MG63 (cell line): Measurements from ENCODE around the gene NEURL1B. TPM values are rescaled to one million over a fixed set of nuclear protein-coding genes. Genes with fewer than 3 reads are reported as not detected.
A peak's percentile ranks its signal among the peaks of the same experiment; 100 is the strongest.

Source experiments
- DNase-seq: peaks from one replicate; pipeline ENCODE4 v3.0.0-alpha.2; 2020
- H3K27me3 ChIP-seq: fragments of 250-450 bp; sonication (Bioruptor Pico); 2 replicates; pipeline ENCODE4 v1.5.1; 2020; ENCODE audit warnings: mild to moderate bottlenecking, moderate library complexity
- H3K36me3 ChIP-seq: fragments of 250-450 bp; sonication (Bioruptor Pico); 2 replicates; pipeline ENCODE4 v1.5.1; 2020; ENCODE audit warnings: mild to moderate bottlenecking, moderate library complexity
- H3K4me3 ChIP-seq: fragments of 250-450 bp; sonication (Bioruptor Pico); 2 replicates; pipeline ENCODE4 v1.5.1; 2020; ENCODE audit warnings: mild to moderate bottlenecking, moderate library complexity
- H3K9me3 ChIP-seq: fragments of 250-450 bp; sonication (Bioruptor Pico); 2 replicates; pipeline ENCODE4 v1.5.1; 2020; ENCODE audit warnings: mild to moderate bottlenecking, moderate library complexity
- total RNA-seq: library from RNA; depleted of rRNA; stranded (reverse); fragments of >200 nt; shearing (Covaris generic); gene quantifications from 2 replicates; pipeline ENCODE4 v1.2.3, GENCODE V29; 2014; ENCODE audit warnings: low replicate concordance

The NEURL1B gene
- total RNA-seq, 1 experiment from 2014 or later, result 6.3 TPM

DNA sequence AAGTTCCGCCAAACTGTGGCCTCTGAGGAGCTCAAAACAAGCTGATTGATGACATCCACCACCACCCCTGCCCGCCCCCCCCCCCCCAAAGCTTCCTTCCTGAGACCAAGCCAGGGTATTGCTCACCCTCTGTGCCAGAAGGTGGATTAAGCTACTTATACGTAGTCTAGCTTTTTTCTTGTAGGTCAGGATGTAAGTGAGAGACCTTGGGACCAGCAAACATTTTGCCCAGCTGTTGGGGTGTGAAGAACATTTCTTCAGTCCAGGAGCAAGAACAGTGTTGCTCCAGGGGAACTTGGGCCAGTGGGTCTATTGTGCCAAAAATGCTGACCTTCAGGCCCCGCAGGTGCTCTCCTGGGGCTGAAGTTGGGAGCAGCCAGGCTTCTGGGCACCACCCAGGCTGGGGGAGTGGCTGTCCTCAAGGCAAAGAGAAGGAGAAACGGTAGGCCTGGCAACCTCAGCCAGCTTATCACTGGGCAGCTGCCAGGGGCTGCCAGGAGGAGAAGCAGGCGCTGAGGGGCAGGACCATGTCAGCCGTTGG, 18.0 kb downstream of the NEURL1B start:
- H3K27me3 ChIP-seq, result no peaks in the 10 kb centered on the region
- H3K4me3 ChIP-seq, result no peak overlapping the region
- peaks cover 4% of the 10 kb centered on the region; the same call in 1 of the 2 replicates for H3K9me3 ChIP-seq
- peak; percentile 27 for DNase-seq
- H3K36me3 ChIP-seq, result no peaks in the 10 kb centered on the region; the same call in 1 of the 2 replicates

GRCh38 chr5:172659570-172659908, 18.5 kb downstream of the NEURL1B start:
- no peak for DNase-seq
- Histone ChIP-seq H3K4me3 (no peak overlapping the region), H3K9me3 (peaks cover 4% of the 10 kb centered on the region; the same call in 1 of the 2 replicates), H3K27me3 (no peaks in the 10 kb centered on the region), H3K36me3 (no peaks in the 10 kb centered on the region; the same call in 1 of the 2 replicates)

GRCh38 chr5:172659909-172660628, 19.0 kb downstream of the NEURL1B start:
- DNase-seq, result peak; percentile 53
- H3K4me3 ChIP-seq, result no peak overlapping the region
- no peaks in the 10 kb centered on the region; the same call in 1 of the 2 replicates for H3K36me3 ChIP-seq
- H3K9me3 ChIP-seq, result peaks cover 4% of the 10 kb centered on the region; the same call in 1 of the 2 replicates
- H3K27me3 ChIP-seq, result no peaks in the 10 kb centered on the region

GRCh38 chr5:172660974-172661373, 19.9 kb downstream of the NEURL1B start:
- Histone ChIP-seq H3K4me3 (no peak overlapping the region), H3K9me3 (peaks cover 2% of the 10 kb centered on the region; the same call in 1 of the 2 replicates), H3K27me3 (no peaks in the 10 kb centered on the region), H3K36me3 (no peaks in the 10 kb centered on the region; the same call in 1 of the 2 replicates)
- no peak for DNase-seq

DNA sequence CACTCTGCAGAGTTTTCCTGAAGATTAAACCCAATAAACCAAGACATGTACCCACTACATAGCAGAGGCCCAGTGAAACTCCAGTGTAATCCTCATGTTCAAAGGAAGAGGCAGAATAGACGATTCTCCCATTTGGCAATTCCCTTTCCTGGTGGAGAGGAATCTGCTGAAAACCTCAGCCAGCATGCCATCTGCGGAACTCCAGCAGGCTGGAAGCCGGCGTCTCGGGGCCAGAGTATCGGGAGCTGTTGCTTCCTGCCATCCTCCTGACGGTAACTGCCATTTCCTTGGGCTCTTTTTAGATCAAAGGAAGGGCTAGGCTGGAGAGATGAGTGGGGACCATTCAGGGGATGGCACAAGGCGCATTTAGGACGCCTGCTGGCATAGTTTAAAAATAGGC, 20.5 kb downstream of the NEURL1B start:
- DNase-seq, result no peak
- Histone ChIP-seq H3K4me3 (no peak overlapping the region), H3K36me3 (no peaks in the 10 kb centered on the region; the same call in 1 of the 2 replicates), H3K27me3 (no peaks in the 10 kb centered on the region), H3K9me3 (no peaks in the 10 kb centered on the region)

- DNase-seq, result peak; percentile 33
- no peaks in the 10 kb centered on the region; the same call in 1 of the 2 replicates for H3K36me3 ChIP-seq
- H3K27me3 ChIP-seq, result no peaks in the 10 kb centered on the region
- no peaks in the 10 kb centered on the region for H3K9me3 ChIP-seq
- no peak overlapping the region for H3K4me3 ChIP-seq
Measured at GRCh38 chr5:172662596-172662995, 21.5 kb downstream of the NEURL1B start.

GRCh38 chr5:172664018-172664417, 23.0 kb downstream of the NEURL1B start:
- DNase-seq, result no peak
- Histone ChIP-seq H3K4me3 (no peak overlapping the region), H3K36me3 (no peaks in the 10 kb centered on the region; the same call in 1 of the 2 replicates), H3K9me3 (no peaks in the 10 kb centered on the region), H3K27me3 (no peaks in the 10 kb centered on the region)

GRCh38 chr5:172664681-172665541, 23.8 kb downstream of the NEURL1B start:
- Histone ChIP-seq H3K36me3 (no peaks in the 10 kb centered on the region; the same call in 1 of the 2 replicates), H3K4me3 (no peak overlapping the region), H3K27me3 (no peaks in the 10 kb centered on the region), H3K9me3 (no peaks in the 10 kb centered on the region)
- no peak for DNase-seq

DNA sequence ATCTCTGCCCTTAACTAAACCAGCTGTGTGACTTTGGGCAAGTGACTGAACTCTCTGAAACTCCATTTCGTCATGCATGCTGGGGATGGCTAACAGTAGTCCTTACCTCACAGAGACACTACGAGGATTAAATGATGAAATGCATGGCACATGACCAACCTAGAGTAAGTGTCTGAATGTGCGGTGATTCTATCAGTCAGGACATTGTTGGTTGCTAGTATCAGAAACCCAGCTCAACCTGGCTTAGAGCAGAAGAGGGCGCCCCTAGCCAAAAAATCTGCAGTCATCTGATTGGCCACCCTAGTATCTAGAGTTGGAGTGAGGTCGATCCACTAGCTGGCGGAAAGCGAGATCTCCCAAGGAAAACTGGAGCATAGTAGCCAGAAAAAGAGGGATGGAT, 25.2 kb downstream of the NEURL1B start:
- no peaks in the 10 kb centered on the region; the same call in 1 of the 2 replicates for H3K36me3 ChIP-seq
- no peak overlapping the region for H3K4me3 ChIP-seq
- no peaks in the 10 kb centered on the region for H3K27me3 ChIP-seq
- DNase-seq, result no peak
- H3K9me3 ChIP-seq, result no peaks in the 10 kb centered on the region

DNA sequence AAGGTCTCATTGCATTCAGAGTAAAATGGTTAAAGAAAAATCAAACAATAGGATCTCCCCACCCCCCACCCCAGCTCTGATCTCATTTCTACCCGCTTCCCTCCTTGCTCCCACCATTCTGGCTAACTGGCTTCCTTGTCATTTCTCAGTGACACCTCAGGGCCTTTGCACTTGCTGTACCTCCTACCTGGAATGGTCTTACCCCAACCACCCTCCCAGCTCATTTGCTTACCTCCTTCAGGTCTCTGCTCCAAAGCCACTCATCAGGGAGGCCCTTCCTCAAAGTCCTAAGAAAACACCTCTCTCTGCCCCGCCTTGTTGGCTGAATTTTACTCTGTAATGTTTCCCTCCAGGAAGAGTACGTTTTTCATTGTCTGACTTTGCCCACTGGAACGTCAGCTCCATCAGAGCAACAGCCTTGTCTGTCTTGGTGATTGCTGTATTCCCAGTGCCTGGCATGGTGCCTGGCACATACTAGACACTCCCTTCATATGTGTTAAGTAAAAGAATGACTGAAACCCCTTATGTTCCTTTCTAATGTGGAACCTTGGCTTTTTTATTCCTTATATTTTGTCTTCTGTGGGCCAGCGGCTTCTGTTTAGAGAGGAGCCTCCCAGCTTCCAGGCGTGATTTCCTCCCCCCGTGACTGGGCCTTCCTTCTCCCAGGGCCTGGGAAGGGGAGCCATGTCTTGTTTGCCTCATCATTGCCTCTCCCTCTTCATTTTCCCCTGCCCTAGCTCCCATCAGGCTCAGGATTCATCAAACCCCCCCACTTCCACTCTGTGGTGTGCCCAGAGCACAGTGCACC, 26.9 kb downstream of the NEURL1B start:
- no peak for DNase-seq
- no peaks in the 10 kb centered on the region for H3K36me3 ChIP-seq
- H3K4me3 ChIP-seq, result no peak overlapping the region
- no peaks in the 10 kb centered on the region for H3K27me3 ChIP-seq
- no peaks in the 10 kb centered on the region for H3K9me3 ChIP-seq

- Histone ChIP-seq H3K27me3 (no peaks in the 10 kb centered on the region), H3K9me3 (no peaks in the 10 kb centered on the region), H3K36me3 (no peaks in the 10 kb centered on the region), H3K4me3 (no peak overlapping the region)
- no peak for DNase-seq
Measured at GRCh38 chr5:172668594-172669071, 27.6 kb downstream of the NEURL1B start.

- DNase-seq, result no peak
- no peaks in the 10 kb centered on the region for H3K27me3 ChIP-seq
- no peaks in the 10 kb centered on the region for H3K36me3 ChIP-seq
- no peaks in the 10 kb centered on the region for H3K9me3 ChIP-seq
- H3K4me3 ChIP-seq, result no peak overlapping the region
Measured at GRCh38 chr5:172669386-172670004, 28.4 kb downstream of the NEURL1B start.

GRCh38 chr5:172670005-172670402, 28.9 kb downstream of the NEURL1B start:
- H3K4me3 ChIP-seq, result no peak overlapping the region
- no peak for DNase-seq
- H3K36me3 ChIP-seq, result no peaks in the 10 kb centered on the region
- H3K27me3 ChIP-seq, result no peaks in the 10 kb centered on the region
- H3K9me3 ChIP-seq, result no peaks in the 10 kb centered on the region

- H3K4me3 ChIP-seq, result no peak overlapping the region
- no peaks in the 10 kb centered on the region for H3K36me3 ChIP-seq
- DNase-seq, result no peak
- no peaks in the 10 kb centered on the region for H3K9me3 ChIP-seq
- H3K27me3 ChIP-seq, result no peaks in the 10 kb centered on the region
Measured at GRCh38 chr5:172670444-172670843, 29.4 kb downstream of the NEURL1B start.

DNA sequence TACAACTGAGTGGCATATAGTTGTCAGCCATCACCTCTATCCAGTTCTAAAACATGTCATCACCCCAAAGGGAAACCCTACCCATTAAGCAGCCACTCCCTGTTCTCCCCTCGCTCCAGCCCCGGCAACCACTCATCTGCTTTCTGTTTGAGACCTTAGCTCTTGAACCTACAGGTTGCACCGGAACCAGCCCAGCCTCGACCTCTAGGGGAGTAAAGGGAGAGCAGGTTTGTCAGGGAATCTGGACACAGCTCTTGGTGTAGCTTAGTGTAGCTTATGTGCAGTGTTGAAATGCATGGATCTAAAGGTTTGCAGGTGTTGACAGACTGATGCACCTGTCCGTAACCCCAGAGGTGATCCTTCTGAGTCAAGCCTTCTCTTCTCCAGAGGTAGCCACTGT, 30.0 kb downstream of the NEURL1B start:
- DNase-seq, result no peak
- Histone ChIP-seq H3K36me3 (no peaks in the 10 kb centered on the region), H3K9me3 (no peaks in the 10 kb centered on the region), H3K4me3 (no peak overlapping the region), H3K27me3 (no peaks in the 10 kb centered on the region)

- Histone ChIP-seq H3K4me3 (no peak overlapping the region), H3K9me3 (no peaks in the 10 kb centered on the region), H3K36me3 (no peaks in the 10 kb centered on the region), H3K27me3 (no peaks in the 10 kb centered on the region)
- no peak for DNase-seq
Measured at GRCh38 chr5:172672681-172673080, 31.6 kb downstream of the NEURL1B start.
